K562 (cell line): ENCODE results near the gene ZMYND15. TPM values are rescaled to one million over a fixed set of nuclear protein-coding genes. Genes with fewer than 3 reads are reported as not detected.

ENCODE experiments used
- ARHGAP35 ChIP-seq: fragments of 450-650 bp; IDR thresholded peaks from 2 replicates; pipeline ENCODE4 v1.6.1; 2018; ENCODE audit not compliant: partially characterized antibody
- BRF1 ChIP-seq: IDR thresholded peaks from 3 replicates; pipeline ENCODE4 v1.6.1; 2011; ENCODE audit warnings: borderline replicate concordance, mild to moderate bottlenecking; ENCODE audit not compliant: insufficient read length; ENCODE audit errors: extremely low read depth
- DNMT1 ChIP-seq: fragments of 450-650 bp; IDR thresholded peaks from 2 replicates; pipeline ENCODE4 v1.6.1; 2016; ENCODE audit warnings: antibody characterized with exemption, mild to moderate bottlenecking
- FOSL1 ChIP-seq: fragments of 200-800 bp; sonication (Bioruptor generic); conservative IDR thresholded peaks from 2 replicates; pipeline ENCODE4 v1.6.1; 2016; ENCODE audit warnings: missing genetic modification characterization, missing compliant biosample characterization
- HIVEP1 ChIP-seq: fragments of 250-450 bp; sonication (Bioruptor Pico); IDR thresholded peaks from 2 replicates; pipeline ENCODE4 v1.4.0; 2020; ENCODE audit warnings: mild to moderate bottlenecking
- MTA2 ChIP-seq: fragments of 450-650 bp; IDR thresholded peaks from 2 replicates; pipeline ENCODE4 v1.6.1; 2016; ENCODE audit warnings: low read depth
- NCOA6 ChIP-seq: fragments of 450-650 bp; IDR thresholded peaks from 2 replicates; pipeline ENCODE4 v1.6.1; 2017; ENCODE audit warnings: mild to moderate bottlenecking
- PHB2 ChIP-seq: fragments of 450-650 bp; IDR thresholded peaks from 2 replicates; pipeline ENCODE4 v1.6.1; 2017; ENCODE audit warnings: low read depth
- RBM14 ChIP-seq: fragments of 200-400 bp; formaldehyde crosslinking; IDR thresholded peaks from 2 replicates; pipeline ENCODE4 v1.6.1; 2018; ENCODE audit warnings: low read depth, mild to moderate bottlenecking, low read length, moderate library complexity, borderline replicate concordance; ENCODE audit not compliant: insufficient read depth
- SMAD1 ChIP-seq: fragments of 150-350 bp; IDR thresholded peaks from 2 replicates; pipeline ENCODE4 v1.6.1; 2014; ENCODE audit warnings: low read length, low read depth; ENCODE audit not compliant: partially characterized antibody
- ZC3H8 ChIP-seq: fragments of 450-650 bp; IDR thresholded peaks from 2 replicates; pipeline ENCODE4 v1.6.1; 2017
- ZNF134 ChIP-seq: fragments of 250-450 bp; sonication (Bioruptor Pico); conservative IDR thresholded peaks from 2 replicates; pipeline ENCODE4 v1.4.0; 2020
- ZNF143 ChIP-seq: sonication (generic); formaldehyde crosslinking; IDR thresholded peaks from 2 replicates; pipeline ENCODE4 v1.9.0; 2022; ENCODE audit warnings: mild to moderate bottlenecking, missing genetic modification reagents
- ZNF583 ChIP-seq: fragments of 250-450 bp; sonication (Bioruptor Pico); IDR thresholded peaks from 2 replicates; pipeline ENCODE4 v1.4.0; 2020
- ZNF699 ChIP-seq: fragments of 250-450 bp; sonication (Bioruptor Pico); IDR thresholded peaks from 2 replicates; pipeline ENCODE4 v1.8.0; 2021; ENCODE audit warnings: mild to moderate bottlenecking, moderate library complexity; ENCODE audit not compliant: insufficient replicate concordance
- ZNF707 ChIP-seq: fragments of 250-450 bp; sonication (Bioruptor Pico); conservative IDR thresholded peaks from 2 replicates; pipeline ENCODE4 v1.8.0; 2022; ENCODE audit warnings: inconsistent platforms, mild to moderate bottlenecking, moderate library complexity
- ZNF75A ChIP-seq: fragments of 450-650 bp; formaldehyde crosslinking; IDR thresholded peaks from 2 replicates; pipeline ENCODE4 v1.4.0; 2020; ENCODE audit warnings: mild to moderate bottlenecking
- polyA plus RNA-seq, 8 experiments: library from polyadenylated mRNA; depleted of rRNA in 4 of 8; stranded (reverse) in 5 of 8; unstranded in 3 of 8; fragments of >200 nt; fragmentation: Nextera tagmentation in 2 of 8; fragmentation: Illumina TruSeq in 1 of 8; extraction: Ambion mirVana in 2 of 8; extraction: Trizol in 1 of 8; gene quantifications; 2 replicates each; pipeline versions ENCODE4 v1.2.1 to v1.2.3, GENCODE V29; 2011 to 2014; ENCODE audit warnings: inconsistent platforms in 1 of 8, missing spikeins in 1 of 8
- total RNA-seq, 7 experiments: library from RNA; depleted of rRNA in 6 of 7; stranded (reverse); fragments of >200 nt in 6 of 7; fragmentation: Illumina TruSeq in 2 of 7; extraction: Trizol in 2 of 7; gene quantifications; 2 replicates each; pipeline versions ENCODE4 v1.2.1 to v1.2.3, GENCODE V29; 2011 to 2021; ENCODE audit warnings: low replicate concordance in 1 of 7
- TF ChIP-seq, protein P1 (sequence below): sonication (generic); formaldehyde crosslinking; IDR thresholded peaks from 2 replicates; pipeline ENCODE4 v1.8.0; 2023; ENCODE audit warnings: missing genetic modification reagents, mild to moderate bottlenecking, borderline replicate concordance
- TF ChIP-seq, protein P2 (sequence below): fragments of 250-450 bp; sonication (Bioruptor Pico); IDR thresholded peaks from 2 replicates; pipeline ENCODE4 v1.4.0; 2020

Gene ZMYND15
- total and polyA plus RNA-seq, 9 of the 15 experiments (the other 6 are each of a cell fraction or from before 2014, with no cell fraction given) = 0.09 TPM; not detected in 8

DNA sequence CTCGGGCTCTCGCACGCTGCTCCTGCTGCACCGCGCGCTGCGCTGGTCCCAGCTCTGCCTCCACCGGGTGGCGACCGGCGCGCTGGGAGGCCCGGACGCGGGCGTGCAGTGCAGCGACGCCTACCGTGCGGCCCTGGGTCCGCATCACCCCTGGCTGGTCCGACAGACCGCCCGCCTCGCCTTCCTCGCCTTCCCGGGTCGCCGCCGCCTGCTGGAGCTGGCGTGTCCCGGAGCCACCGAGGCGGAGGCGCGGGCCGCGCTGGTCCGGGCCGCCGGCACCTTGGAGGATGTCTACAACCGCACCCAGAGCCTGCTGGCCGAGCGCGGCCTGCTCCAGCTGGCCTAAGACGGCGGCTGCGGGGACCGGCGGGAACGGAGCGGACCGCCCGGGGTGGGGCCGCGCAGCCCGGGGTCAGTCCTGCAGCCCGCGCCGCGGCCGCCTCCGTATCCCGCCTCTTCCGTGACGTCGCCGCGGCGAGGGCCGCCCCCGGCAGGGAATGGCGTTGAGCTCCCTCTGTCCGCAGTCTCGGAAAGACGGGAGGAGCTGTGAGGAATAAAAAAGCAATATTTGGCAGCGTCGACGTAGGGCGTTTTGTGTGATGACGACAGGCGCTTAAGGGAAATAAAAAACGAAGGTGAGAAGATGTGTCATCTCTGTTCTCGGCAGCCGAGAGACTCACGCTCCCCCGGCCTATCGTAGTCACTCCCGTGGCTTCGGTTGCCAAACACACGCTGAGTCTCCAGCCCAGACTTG, 50.5 kb downstream of the ZMYND15 start (continued):
- no peak for TF ChIP-seq MTA2
- TF ChIP-seq ZNF134 = no peak
- TF ChIP-seq, protein P1, sequence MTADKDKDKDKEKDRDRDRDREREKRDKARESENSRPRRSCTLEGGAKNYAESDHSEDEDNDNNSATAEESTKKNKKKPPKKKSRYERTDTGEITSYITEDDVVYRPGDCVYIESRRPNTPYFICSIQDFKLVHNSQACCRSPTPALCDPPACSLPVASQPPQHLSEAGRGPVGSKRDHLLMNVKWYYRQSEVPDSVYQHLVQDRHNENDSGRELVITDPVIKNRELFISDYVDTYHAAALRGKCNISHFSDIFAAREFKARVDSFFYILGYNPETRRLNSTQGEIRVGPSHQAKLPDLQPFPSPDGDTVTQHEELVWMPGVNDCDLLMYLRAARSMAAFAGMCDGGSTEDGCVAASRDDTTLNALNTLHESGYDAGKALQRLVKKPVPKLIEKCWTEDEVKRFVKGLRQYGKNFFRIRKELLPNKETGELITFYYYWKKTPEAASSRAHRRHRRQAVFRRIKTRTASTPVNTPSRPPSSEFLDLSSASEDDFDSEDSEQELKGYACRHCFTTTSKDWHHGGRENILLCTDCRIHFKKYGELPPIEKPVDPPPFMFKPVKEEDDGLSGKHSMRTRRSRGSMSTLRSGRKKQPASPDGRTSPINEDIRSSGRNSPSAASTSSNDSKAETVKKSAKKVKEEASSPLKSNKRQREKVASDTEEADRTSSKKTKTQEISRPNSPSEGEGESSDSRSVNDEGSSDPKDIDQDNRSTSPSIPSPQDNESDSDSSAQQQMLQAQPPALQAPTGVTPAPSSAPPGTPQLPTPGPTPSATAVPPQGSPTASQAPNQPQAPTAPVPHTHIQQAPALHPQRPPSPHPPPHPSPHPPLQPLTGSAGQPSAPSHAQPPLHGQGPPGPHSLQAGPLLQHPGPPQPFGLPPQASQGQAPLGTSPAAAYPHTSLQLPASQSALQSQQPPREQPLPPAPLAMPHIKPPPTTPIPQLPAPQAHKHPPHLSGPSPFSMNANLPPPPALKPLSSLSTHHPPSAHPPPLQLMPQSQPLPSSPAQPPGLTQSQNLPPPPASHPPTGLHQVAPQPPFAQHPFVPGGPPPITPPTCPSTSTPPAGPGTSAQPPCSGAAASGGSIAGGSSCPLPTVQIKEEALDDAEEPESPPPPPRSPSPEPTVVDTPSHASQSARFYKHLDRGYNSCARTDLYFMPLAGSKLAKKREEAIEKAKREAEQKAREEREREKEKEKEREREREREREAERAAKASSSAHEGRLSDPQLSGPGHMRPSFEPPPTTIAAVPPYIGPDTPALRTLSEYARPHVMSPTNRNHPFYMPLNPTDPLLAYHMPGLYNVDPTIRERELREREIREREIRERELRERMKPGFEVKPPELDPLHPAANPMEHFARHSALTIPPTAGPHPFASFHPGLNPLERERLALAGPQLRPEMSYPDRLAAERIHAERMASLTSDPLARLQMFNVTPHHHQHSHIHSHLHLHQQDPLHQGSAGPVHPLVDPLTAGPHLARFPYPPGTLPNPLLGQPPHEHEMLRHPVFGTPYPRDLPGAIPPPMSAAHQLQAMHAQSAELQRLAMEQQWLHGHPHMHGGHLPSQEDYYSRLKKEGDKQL (CRISPR knock-in tag) = no peak
- no peak for TF ChIP-seq PHB2
- no peak for TF ChIP-seq FOSL1 (tag)
- no peak for TF ChIP-seq BRF1
- TF ChIP-seq ARHGAP35 = no peak
- TF ChIP-seq NCOA6 = 0 out of 2 replicates have a peak, but pooled peaks have one; percentile 53
- TF ChIP-seq ZNF143 = peak; percentile 16; the same call in 1 of the 2 replicates
- TF ChIP-seq SMAD1 = no peak
- TF ChIP-seq RBM14 = no peak
- TF ChIP-seq, protein P2, sequence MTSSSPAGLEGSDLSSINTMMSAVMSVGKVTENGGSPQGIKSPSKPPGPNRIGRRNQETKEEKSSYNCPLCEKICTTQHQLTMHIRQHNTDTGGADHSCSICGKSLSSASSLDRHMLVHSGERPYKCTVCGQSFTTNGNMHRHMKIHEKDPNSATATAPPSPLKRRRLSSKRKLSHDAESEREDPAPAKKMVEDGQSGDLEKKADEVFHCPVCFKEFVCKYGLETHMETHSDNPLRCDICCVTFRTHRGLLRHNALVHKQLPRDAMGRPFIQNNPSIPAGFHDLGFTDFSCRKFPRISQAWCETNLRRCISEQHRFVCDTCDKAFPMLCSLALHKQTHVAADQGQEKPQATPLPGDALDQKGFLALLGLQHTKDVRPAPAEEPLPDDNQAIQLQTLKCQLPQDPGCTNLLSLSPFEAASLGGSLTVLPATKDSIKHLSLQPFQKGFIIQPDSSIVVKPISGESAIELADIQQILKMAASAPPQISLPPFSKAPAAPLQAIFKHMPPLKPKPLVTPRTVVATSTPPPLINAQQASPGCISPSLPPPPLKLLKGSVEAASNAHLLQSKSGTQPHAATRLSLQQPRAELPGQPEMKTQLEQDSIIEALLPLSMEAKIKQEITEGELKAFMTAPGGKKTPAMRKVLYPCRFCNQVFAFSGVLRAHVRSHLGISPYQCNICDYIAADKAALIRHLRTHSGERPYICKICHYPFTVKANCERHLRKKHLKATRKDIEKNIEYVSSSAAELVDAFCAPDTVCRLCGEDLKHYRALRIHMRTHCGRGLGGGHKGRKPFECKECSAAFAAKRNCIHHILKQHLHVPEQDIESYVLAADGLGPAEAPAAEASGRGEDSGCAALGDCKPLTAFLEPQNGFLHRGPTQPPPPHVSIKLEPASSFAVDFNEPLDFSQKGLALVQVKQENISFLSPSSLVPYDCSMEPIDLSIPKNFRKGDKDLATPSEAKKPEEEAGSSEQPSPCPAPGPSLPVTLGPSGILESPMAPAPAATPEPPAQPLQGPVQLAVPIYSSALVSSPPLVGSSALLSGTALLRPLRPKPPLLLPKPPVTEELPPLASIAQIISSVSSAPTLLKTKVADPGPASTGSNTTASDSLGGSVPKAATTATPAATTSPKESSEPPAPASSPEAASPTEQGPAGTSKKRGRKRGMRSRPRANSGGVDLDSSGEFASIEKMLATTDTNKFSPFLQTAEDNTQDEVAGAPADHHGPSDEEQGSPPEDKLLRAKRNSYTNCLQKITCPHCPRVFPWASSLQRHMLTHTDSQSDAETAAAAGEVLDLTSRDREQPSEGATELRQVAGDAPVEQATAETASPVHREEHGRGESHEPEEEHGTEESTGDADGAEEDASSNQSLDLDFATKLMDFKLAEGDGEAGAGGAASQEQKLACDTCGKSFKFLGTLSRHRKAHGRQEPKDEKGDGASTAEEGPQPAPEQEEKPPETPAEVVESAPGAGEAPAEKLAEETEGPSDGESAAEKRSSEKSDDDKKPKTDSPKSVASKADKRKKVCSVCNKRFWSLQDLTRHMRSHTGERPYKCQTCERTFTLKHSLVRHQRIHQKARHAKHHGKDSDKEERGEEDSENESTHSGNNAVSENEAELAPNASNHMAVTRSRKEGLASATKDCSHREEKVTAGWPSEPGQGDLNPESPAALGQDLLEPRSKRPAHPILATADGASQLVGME (CRISPR knock-in tag) = no peak
- TF ChIP-seq ZNF583 (CRISPR knock-in tag) = no peak
- TF ChIP-seq ZNF707 (CRISPR knock-in tag) = no peak
- no peak for TF ChIP-seq HIVEP1 (CRISPR knock-in tag)
- TF ChIP-seq ZNF699 = no peak
- TF ChIP-seq ZC3H8 = no peak
- no peak for TF ChIP-seq DNMT1
- TF ChIP-seq ZNF75A (CRISPR knock-in tag) = no peak
